Nephron progenitor cell (in vitro differentiated cells): ENCODE measurements around the gene ZNF318.
"Not testable (repeated sequence)": the region's sequence is repeated elsewhere in the genome, so short reads cannot be mapped to it uniquely, and the experiment has no call there.

Source experiments
- DNase-seq: peaks from one replicate; pipeline ENCODE4 v3.0.0; 2021
- H3K27ac Mint-ChIP-seq: 2 replicates; pipeline ENCODE4 v1.8.0; 2021; ENCODE audit warnings: mild to moderate bottlenecking, moderate library complexity, mixed read lengths
- H3K27me3 Mint-ChIP-seq: 2 replicates; pipeline ENCODE4 v1.8.0; 2021; ENCODE audit warnings: mild to moderate bottlenecking, low read depth, mixed read lengths; ENCODE audit not compliant: poor library complexity
- H3K36me3 Mint-ChIP-seq: 2 replicates; pipeline ENCODE4 v1.8.0; 2021; ENCODE audit warnings: low read depth, mixed read lengths
- H3K4me1 Mint-ChIP-seq: 2 replicates; pipeline ENCODE4 v1.8.0; 2021; ENCODE audit warnings: mixed read lengths
- H3K4me3 Mint-ChIP-seq: 2 replicates; pipeline ENCODE4 v1.8.0; 2021; ENCODE audit warnings: mild to moderate bottlenecking, moderate library complexity, mixed read lengths
- H3K9me3 Mint-ChIP-seq: 2 replicates; pipeline ENCODE4 v1.8.0; 2021; ENCODE audit warnings: mild to moderate bottlenecking, moderate library complexity, mixed read lengths
- TF ChIP-seq, protein P1 (sequence below): fragments of 200-600 bp; sonication (generic); IDR thresholded peaks from 2 replicates; pipeline ENCODE4 v1.5.0; 2021; ENCODE audit warnings: antibody characterized with exemption

The ZNF318 gene

DNA sequence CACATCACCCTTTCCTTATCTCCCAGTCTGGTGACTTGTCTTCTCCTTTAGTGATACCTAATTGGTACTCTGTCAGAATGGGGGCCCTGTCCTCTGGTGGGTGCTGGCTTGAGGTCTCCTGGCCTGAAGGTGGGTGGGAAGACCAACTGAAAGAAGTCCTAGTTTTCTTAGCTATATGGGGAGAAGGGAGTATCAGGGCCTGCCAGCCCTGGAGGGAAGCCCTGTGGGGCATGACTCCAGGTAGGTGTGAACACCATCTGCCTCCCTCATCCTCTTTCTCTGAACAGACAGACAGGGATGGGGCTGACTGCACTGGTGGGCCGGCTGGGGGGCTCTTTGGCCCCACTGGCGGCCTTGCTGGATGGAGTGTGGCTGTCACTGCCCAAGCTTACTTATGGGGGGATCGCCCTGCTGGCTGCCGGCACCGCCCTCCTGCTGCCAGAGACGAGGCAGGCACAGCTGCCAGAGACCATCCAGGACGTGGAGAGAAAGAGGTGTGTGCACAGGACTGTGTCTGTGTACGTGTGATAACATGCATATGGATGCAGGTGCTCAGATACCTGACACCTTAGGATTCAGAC lies 65.6 kb downstream of the ZNF318 start:
- Mint-ChIP-seq H3K4me1 (peaks cover 25% of the 10 kb centered on the region), H3K27ac (no peak overlapping the region), H3K4me3 (no peak overlapping the region), H3K9me3 (no peaks in the 10 kb centered on the region), H3K36me3 (no peaks in the 10 kb centered on the region), H3K27me3 (peaks cover 11% of the 10 kb centered on the region)
- DNase-seq, result no peak
- TF ChIP-seq, protein P1, sequence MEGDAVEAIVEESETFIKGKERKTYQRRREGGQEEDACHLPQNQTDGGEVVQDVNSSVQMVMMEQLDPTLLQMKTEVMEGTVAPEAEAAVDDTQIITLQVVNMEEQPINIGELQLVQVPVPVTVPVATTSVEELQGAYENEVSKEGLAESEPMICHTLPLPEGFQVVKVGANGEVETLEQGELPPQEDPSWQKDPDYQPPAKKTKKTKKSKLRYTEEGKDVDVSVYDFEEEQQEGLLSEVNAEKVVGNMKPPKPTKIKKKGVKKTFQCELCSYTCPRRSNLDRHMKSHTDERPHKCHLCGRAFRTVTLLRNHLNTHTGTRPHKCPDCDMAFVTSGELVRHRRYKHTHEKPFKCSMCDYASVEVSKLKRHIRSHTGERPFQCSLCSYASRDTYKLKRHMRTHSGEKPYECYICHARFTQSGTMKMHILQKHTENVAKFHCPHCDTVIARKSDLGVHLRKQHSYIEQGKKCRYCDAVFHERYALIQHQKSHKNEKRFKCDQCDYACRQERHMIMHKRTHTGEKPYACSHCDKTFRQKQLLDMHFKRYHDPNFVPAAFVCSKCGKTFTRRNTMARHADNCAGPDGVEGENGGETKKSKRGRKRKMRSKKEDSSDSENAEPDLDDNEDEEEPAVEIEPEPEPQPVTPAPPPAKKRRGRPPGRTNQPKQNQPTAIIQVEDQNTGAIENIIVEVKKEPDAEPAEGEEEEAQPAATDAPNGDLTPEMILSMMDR, result no peak

DNA sequence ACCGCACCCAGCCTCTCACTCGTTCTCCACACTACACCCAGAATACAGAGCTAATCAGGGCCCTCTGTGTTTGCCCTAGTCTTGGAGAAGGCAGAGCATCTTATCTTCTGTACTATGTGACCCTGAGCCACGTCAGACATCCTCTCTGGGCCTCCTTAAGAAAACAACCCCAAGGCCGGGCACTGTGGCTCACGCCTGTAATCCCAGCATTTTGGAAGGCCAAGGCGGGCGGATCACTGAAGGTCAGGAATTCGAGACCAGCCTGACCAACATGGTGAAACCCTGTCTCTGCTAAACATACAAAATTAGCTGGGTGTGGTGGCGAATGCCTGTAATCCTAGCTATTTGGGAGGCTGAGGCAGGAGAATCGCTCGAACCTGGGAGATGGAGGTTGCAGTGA lies 66.4 kb downstream of the ZNF318 start:
- H3K4me3 Mint-ChIP-seq, H3K9me3 Mint-ChIP-seq, DNase-seq, H3K27me3 Mint-ChIP-seq, H3K27ac Mint-ChIP-seq, H3K36me3 Mint-ChIP-seq: not testable (repeated sequence)
- H3K4me1 Mint-ChIP-seq, result peaks cover 20% of the 10 kb centered on the region

DNA sequence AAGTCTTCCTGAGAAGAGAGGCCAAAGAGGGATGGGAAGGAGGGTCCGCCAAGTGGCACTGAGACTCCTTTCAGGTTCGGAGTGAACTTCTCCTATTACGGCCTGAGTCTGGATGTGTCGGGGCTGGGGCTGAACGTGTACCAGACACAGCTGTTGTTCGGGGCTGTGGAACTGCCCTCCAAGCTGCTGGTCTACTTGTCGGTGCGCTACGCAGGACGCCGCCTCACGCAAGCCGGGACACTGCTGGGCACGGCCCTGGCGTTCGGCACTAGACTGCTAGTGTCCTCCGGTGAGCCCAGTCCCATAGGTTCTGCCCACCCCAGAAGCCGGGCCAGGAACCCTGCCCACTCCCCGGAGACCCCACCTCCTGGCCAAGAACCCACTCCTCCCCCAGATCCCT lies 67.3 kb downstream of the ZNF318 start:
- H3K4me3 Mint-ChIP-seq, result no peak overlapping the region
- H3K4me1 Mint-ChIP-seq, result peaks cover 16% of the 10 kb centered on the region
- H3K27ac Mint-ChIP-seq, result no peak overlapping the region
- TF ChIP-seq, protein P1, result no peak
- H3K9me3 Mint-ChIP-seq, result no peaks in the 10 kb centered on the region
- no peaks in the 10 kb centered on the region for H3K36me3 Mint-ChIP-seq
- peaks cover 9% of the 10 kb centered on the region for H3K27me3 Mint-ChIP-seq
- no peak for DNase-seq

DNA sequence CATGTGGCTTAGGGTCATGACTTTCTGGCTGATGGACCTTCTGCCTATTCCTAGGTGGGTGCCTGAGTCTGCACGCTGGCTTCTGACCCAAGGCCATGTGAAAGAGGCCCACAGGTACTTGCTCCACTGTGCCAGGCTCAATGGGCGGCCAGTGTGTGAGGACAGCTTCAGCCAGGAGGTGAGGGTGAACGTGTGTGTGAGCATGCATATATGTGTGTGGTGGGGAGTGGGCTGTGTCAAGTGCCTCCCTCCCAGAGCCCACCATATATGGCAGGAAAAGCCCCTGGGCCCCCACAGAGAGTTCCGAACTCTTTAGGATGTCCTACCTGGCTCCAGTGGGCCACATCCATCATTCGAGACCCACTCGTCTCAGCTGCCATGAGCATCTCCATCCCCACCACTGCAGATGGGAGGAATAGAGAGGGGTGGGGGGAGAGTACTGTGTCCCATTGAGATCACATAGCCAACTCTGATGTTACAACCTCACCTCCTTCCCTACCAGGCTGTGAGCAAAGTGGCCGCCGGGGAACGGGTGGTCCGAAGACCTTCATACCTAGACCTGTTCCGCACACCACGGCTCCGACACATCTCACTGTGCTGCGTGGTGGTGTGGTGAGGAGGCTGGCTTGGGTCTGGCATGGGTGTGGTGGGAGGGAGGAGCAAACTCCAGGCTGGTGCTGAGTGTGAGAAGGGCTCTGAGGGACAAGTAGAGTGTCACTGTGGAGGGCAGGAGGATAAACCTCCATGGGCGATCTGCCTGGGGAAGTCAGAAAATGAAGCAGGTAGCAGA lies 68.2 kb downstream of the ZNF318 start:
- no peaks in the 10 kb centered on the region for H3K36me3 Mint-ChIP-seq
- TF ChIP-seq, protein P1, result no peak
- peaks cover 11% of the 10 kb centered on the region for H3K4me1 Mint-ChIP-seq
- DNase-seq, result no peak
- no peaks in the 10 kb centered on the region for H3K9me3 Mint-ChIP-seq
- H3K27me3 Mint-ChIP-seq, result peaks cover 12% of the 10 kb centered on the region
- H3K27ac Mint-ChIP-seq, result no peak overlapping the region
- H3K4me3 Mint-ChIP-seq, result no peak overlapping the region

DNA sequence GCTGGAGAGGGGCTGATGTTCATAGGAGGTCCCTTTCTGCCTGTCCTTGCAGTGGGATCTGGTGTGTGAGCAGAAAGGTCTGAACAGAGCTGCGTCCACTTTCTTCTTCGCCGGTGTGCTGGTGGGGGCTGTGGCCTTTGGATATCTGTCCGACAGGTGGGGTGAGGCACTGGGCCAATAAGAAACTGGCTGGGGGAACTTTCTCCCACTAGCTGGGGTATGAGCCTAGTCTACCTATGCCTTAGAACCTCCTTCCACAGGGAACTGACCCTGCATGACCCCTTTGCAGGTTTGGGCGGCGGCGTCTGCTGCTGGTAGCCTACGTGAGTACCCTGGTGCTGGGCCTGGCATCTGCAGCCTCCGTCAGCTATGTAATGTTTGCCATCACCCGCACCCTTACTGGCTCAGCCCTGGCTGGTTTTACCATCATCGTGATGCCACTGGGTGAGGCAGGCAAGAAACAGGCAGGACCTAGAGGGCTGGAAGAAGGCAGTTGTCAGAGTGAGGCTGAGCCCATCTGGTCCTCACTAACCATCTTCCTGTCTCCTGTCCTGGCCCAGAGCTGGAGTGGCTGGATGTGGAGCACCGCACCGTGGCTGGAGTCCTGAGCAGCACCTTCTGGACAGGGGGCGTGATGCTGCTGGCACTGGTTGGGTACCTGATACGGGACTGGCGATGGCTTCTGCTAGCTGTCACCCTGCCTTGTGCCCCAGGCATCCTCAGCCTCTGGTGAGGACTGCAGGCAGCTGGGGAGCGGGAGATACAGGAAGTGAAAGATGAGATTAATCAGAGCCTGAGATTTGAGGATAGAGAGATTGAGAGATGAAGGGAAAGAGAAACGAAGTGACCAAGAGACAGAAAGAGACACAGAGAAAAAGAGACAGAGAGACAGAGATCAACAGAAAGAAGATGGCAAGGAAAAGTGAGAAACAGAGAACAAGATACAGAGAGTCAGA lies 69.8 kb downstream of the ZNF318 start:
- DNase-seq, result no peak
- Mint-ChIP-seq H3K27me3 (peaks cover 12% of the 10 kb centered on the region), H3K4me3 (no peak overlapping the region), H3K36me3 (no peaks in the 10 kb centered on the region), H3K9me3 (no peaks in the 10 kb centered on the region), H3K27ac (no peak overlapping the region), H3K4me1 (peaks cover 11% of the 10 kb centered on the region)
- TF ChIP-seq, protein P1, result no peak
